Skeletal muscle cell (primary cell): ENCODE data around the gene NECTIN1.

Source experiments
- DNase-seq: peaks from one replicate; pipeline ENCODE4 v3.0.0-alpha.2; 2010; ENCODE audit warnings: low read depth
- H3K4me3 ChIP-seq: 2 replicates; pipeline ENCODE4 v1.5.1; 2011; ENCODE audit warnings: low read depth, mild to moderate bottlenecking, control low read depth, low read length, moderate library complexity

The NECTIN1 gene

GRCh38 chr11:119629085-119629484 is 99.9 kb downstream of the NECTIN1 start:
- no peak for DNase-seq
- H3K4me3 ChIP-seq: no peak overlapping the region

GRCh38 chr11:119627286-119627685 is 101.7 kb downstream of the NECTIN1 start:
- no peak for DNase-seq
- H3K4me3 ChIP-seq: no peak overlapping the region

- no peak overlapping the region for H3K4me3 ChIP-seq
- no peak for DNase-seq
These were observed 102.1 kb downstream of the NECTIN1 start for GRCh38 chr11:119626871-119627270.

- no peak for DNase-seq
These were observed 102.7 kb downstream of the NECTIN1 start for GRCh38 chr11:119626197-119626841.

GRCh38 chr11:119625206-119625978 is 103.6 kb downstream of the NECTIN1 start:
- no peak for DNase-seq
- no peak overlapping the region for H3K4me3 ChIP-seq

More at GRCh38 chr11:119626197-119626841, 102.7 kb downstream of the NECTIN1 start:
- no peak overlapping the region for H3K4me3 ChIP-seq

- DNase-seq: no peak
- H3K4me3 ChIP-seq: no peak overlapping the region
These were observed 104.4 kb downstream of the NECTIN1 start for GRCh38 chr11:119624629-119625028.

GRCh38 chr11:119624102-119624615 is 104.8 kb downstream of the NECTIN1 start:
- H3K4me3 ChIP-seq: no peak overlapping the region
- DNase-seq: no peak

- H3K4me3 ChIP-seq: no peak overlapping the region
- no peak for DNase-seq
These were observed 105.3 kb downstream of the NECTIN1 start for GRCh38 chr11:119623682-119624081.

- no peak for DNase-seq
- no peak overlapping the region for H3K4me3 ChIP-seq
These were observed 106.4 kb downstream of the NECTIN1 start for GRCh38 chr11:119622454-119623143.

- no peak for DNase-seq
- H3K4me3 ChIP-seq: no peak overlapping the region
These were observed 109.3 kb downstream of the NECTIN1 start for GRCh38 chr11:119619665-119620064.

GRCh38 chr11:119618208-119618909 is 110.6 kb downstream of the NECTIN1 start:
- no peak for DNase-seq
- no peak overlapping the region for H3K4me3 ChIP-seq

- no peak overlapping the region for H3K4me3 ChIP-seq
- DNase-seq: no peak
These were observed 111.7 kb downstream of the NECTIN1 start for GRCh38 chr11:119617340-119617713.

GRCh38 chr11:119616586-119617339 is 112.2 kb downstream of the NECTIN1 start:
- DNase-seq: no peak
- H3K4me3 ChIP-seq: no peak overlapping the region

GRCh38 chr11:119615882-119616196 is 113.2 kb downstream of the NECTIN1 start:
- H3K4me3 ChIP-seq: no peak overlapping the region
- DNase-seq: no peak

- no peak overlapping the region for H3K4me3 ChIP-seq
- no peak for DNase-seq
These were observed 113.8 kb downstream of the NECTIN1 start for GRCh38 chr11:119615003-119615881.

GRCh38 chr11:119614222-119615002 is 114.6 kb downstream of the NECTIN1 start:
- no peak for DNase-seq
- no peak overlapping the region for H3K4me3 ChIP-seq

GRCh38 chr11:119612814-119613213 is 116.2 kb downstream of the NECTIN1 start:
- no peak for DNase-seq
- no peak overlapping the region for H3K4me3 ChIP-seq
